ENCODE results near the gene ARPC4. TPM values are rescaled to one million over a fixed set of nuclear protein-coding genes. Genes with fewer than 3 reads are reported as not detected.

The ARPC4 gene
- total and polyA plus RNA-seq, 2 of the 13 experiments (the other 11 are each of a cell fraction or from before 2014, with no cell fraction given) = 30.1 to 83.6 TPM

GRCh38 chr3:9834520-9835380 lies 41.9 kb downstream of the ARPC4 start:
- Histone ChIP-seq H3K4me2 (ENCODE audit: low read depth, low read length) (no peak overlapping the region), H3K4me3 (replicated peaks in 1 of 3; ENCODE audit: insufficient read depth in 1 of 3, low read depth in 2 of 3, low read length in 3 of 3) (no peak overlapping the region), H3K27ac (ENCODE audit: extremely low read length, insufficient read depth, low read length) (no peak overlapping the region), H3K36me3 (replicated peaks in 1 of 2; ENCODE audit: control insufficient read depth in 1 of 2, insufficient read depth in 2 of 2, low read length in 2 of 2) (peaks cover 10 to 17% of the 10 kb centered on the region in 2 experiments; a peak in 4 of 5 replicates), H2AFZ (ENCODE audit: low read length) (no peak overlapping the region), H3K27me3 (ENCODE audit: control insufficient read depth in 1 of 2, insufficient read depth in 2 of 2, low read length in 2 of 2) (no peaks in the 10 kb centered on the region), H4K20me1 (ENCODE audit: insufficient read depth, low read length) (no peaks in the 10 kb centered on the region), H3K9me3 (ENCODE audit: low read length) (no peaks in the 10 kb centered on the region), H3K9ac (ENCODE audit: insufficient read depth, low read depth, low read length) (no peak overlapping the region; the same call in 1 of the 2 replicates), H3K4me1 (ENCODE audit: insufficient read depth, low read length) (peaks cover 17% of the 10 kb centered on the region), H3K79me2 (ENCODE audit: insufficient read depth, low read length) (no peaks in the 10 kb centered on the region)
- in situ Hi-C loops (cut with HindIII; ENCODE audit: extremely low pct_ligation_motif_present, low pct_unique_long_range_greater_than_20kb) = no loop called here
- no TSS peak for BruUV-seq (replicated peaks)
- FAIRE-seq (no peak), ATAC-seq (peak; percentile 43), DNase-seq (ENCODE audit: low spot score) (peak; percentile 30)
- ChIA-PET POLR2A (interaction anchor here (0.8 to 1.6 kb wide), 2 partner anchors 8 to 9 kb away, joined by 3 to 18 read pairs; partner anchors contain the start of gene RPUSD3), CTCF (ENCODE audit: low intra/inter-chr PET ratio, low total read pairs) (no interaction called here)
- 70% methylated on average over 16 of the region's 18 CpGs for WGBS (ENCODE audit: low lambda C conversion rate)
- intact Hi-C loops (cut with micrococcal nuclease; ENCODE audit: unreplicated experiment) = no loop called here
- TF ChIP-seq HNRNPLL (IDR thresholded peaks at IDR 0.05; ENCODE audit: low read depth, low read length, poor library complexity, severe bottlenecking) = no peak
- no peak for TF ChIP-seq IRF1 (CRISPR knock-in tag; IDR thresholded peaks at IDR 0.05; ENCODE audit: low read depth)
- no peak for TF ChIP-seq NFKB2 (CRISPR knock-in tag; IDR thresholded peaks at IDR 0.05; ENCODE audit: borderline replicate concordance)
- no peak for TF ChIP-seq TAF1 (CRISPR knock-in tag; IDR thresholded peaks at IDR 0.05)
- TF ChIP-seq PAX8 (CRISPR knock-in tag; IDR thresholded peaks at IDR 0.05; ENCODE audit: borderline replicate concordance) = no peak
- no peak for TF ChIP-seq ZNF674 (CRISPR knock-in tag; IDR thresholded peaks at IDR 0.05; ENCODE audit: low read depth)
- TF ChIP-seq SIX4 (CRISPR knock-in tag; IDR thresholded peaks at IDR 0.05) = no peak
- peak; percentile 36 for TF ChIP-seq CTCF (CRISPR knock-in tag; IDR thresholded peaks at IDR 0.05)
- TF ChIP-seq CSRNP1 (CRISPR knock-in tag; IDR thresholded peaks at IDR 0.05) = no peak
- TF ChIP-seq ZNF24 (IDR thresholded peaks at IDR 0.05) = no peak
- TF ChIP-seq JDP2 (CRISPR knock-in tag; IDR thresholded peaks at IDR 0.05; ENCODE audit: borderline replicate concordance) = no peak
- no peak for TF ChIP-seq ZGPAT (CRISPR knock-in tag; IDR thresholded peaks at IDR 0.05)
- TF ChIP-seq MED13 (CRISPR knock-in tag; IDR thresholded peaks at IDR 0.05) = no peak
- TF ChIP-seq MEIS2 (CRISPR knock-in tag; IDR thresholded peaks at IDR 0.05) = no peak
- TF ChIP-seq ZNF777 (CRISPR knock-in tag; IDR thresholded peaks at IDR 0.05) = no peak
- no peak for TF ChIP-seq ZNF17 (CRISPR knock-in tag; IDR thresholded peaks at IDR 0.05)
- TF ChIP-seq MEF2D (CRISPR knock-in tag; IDR thresholded peaks at IDR 0.05) = no peak
- no peak for TF ChIP-seq HIVEP1 (CRISPR knock-in tag; IDR thresholded peaks at IDR 0.05)
- TF ChIP-seq GPN1 (CRISPR knock-in tag; IDR thresholded peaks at IDR 0.05; ENCODE audit: borderline replicate concordance) = no peak
- peak; percentile 94 for TF ChIP-seq SKI (IDR thresholded peaks at IDR 0.05; ENCODE audit: partially characterized antibody)

Measured in HepG2 (cell line).